Smooth muscle cell (in vitro differentiated cells): ENCODE data around the gene AVP. TPM values are rescaled to one million over a fixed set of nuclear protein-coding genes. Genes with fewer than 3 reads are reported as not detected.

Experiments used
- DNase-seq: peaks from one replicate; lab custom pipeline; 2025; ENCODE audit not compliant: unreplicated experiment; lab: John Stamatoyannopoulos, UW
- H2AFZ ChIP-seq: fragments of 200-600 bp; sonication (generic); 2 replicates; pipeline ENCODE4 v1.6.0; 2016; ENCODE audit warnings: antibody characterized with exemption, low read depth, mild to moderate bottlenecking
- H3F3A ChIP-seq: fragments of 200-600 bp; sonication (generic); 2 replicates; pipeline ENCODE4 v1.6.0; 2017; ENCODE audit warnings: antibody characterized with exemption, low read depth
- H3K27ac ChIP-seq: fragments of 200-600 bp; sonication (generic); 2 replicates; pipeline ENCODE4 v1.5.1; 2016; ENCODE audit warnings: low read depth, mild to moderate bottlenecking
- H3K27me3 ChIP-seq: fragments of 200-600 bp; sonication (generic); 2 replicates; pipeline ENCODE4 v1.6.1; 2016; ENCODE audit warnings: low read depth, mild to moderate bottlenecking
- H3K36me3 ChIP-seq: fragments of 200-600 bp; sonication (generic); 2 replicates; pipeline ENCODE4 v1.5.1; 2016; ENCODE audit warnings: low read depth
- H3K4me1 ChIP-seq: fragments of 200-600 bp; sonication (generic); 2 replicates; pipeline ENCODE4 v1.5.1; 2016; ENCODE audit warnings: low read depth
- H3K4me2 ChIP-seq: fragments of 200-600 bp; sonication (generic); 2 replicates; pipeline ENCODE4 v1.6.0; 2016; ENCODE audit warnings: mild to moderate bottlenecking
- H3K4me3 ChIP-seq: fragments of 200-600 bp; sonication (generic); 2 replicates; pipeline ENCODE4 v1.5.1; 2016; ENCODE audit warnings: mild to moderate bottlenecking
- H3K79me2 ChIP-seq: fragments of 200-600 bp; sonication (generic); 2 replicates; pipeline ENCODE4 v1.6.0; 2016; ENCODE audit warnings: low read depth, mild to moderate bottlenecking
- H3K9ac ChIP-seq: fragments of 200-600 bp; sonication (generic); 2 replicates; pipeline ENCODE4 v1.6.0; 2016; ENCODE audit warnings: low read depth
- H3K9me3 ChIP-seq: fragments of 200-600 bp; sonication (generic); replicated peaks from 2 replicates; pipeline ENCODE4 v1.5.1; 2016; ENCODE audit warnings: low read depth
- H4K20me1 ChIP-seq: fragments of 200-600 bp; sonication (generic); 2 replicates; pipeline ENCODE4 v1.6.0; 2016; ENCODE audit warnings: low read depth
- WGBS: methylation state at CpG from one replicate; pipeline ENCODE4 v1.1.7; 2016; ENCODE audit warnings: low lambda C conversion rate; 5-methylcytosine and 5-hydroxymethylcytosine counted together
- polyA plus RNA-seq: library from polyadenylated mRNA; unstranded; fragments of >200 nt; fragmentation: Nextera tagmentation; extraction: Ambion mirVana; gene quantifications from 2 replicates; pipeline ENCODE4 v1.2.1, GENCODE V29; 2016
- total RNA-seq: library from RNA; depleted of rRNA; stranded (reverse); fragments of >200 nt; gene quantifications from 2 replicates; pipeline ENCODE4 v1.2.3, GENCODE V29; 2014
- TF ChIP-seq, protein P1 (sequence below): fragments of 200-600 bp; sonication (generic); IDR thresholded peaks from 2 replicates; pipeline ENCODE4 v1.5.1; 2017; ENCODE audit warnings: borderline replicate concordance, mild to moderate bottlenecking, antibody characterized with exemption; ENCODE audit not compliant: insufficient read depth, poor library complexity, severe bottlenecking

AVP gene
- total and polyA plus RNA-seq, 2 experiments from 2014 or later, result not detected

DNA sequence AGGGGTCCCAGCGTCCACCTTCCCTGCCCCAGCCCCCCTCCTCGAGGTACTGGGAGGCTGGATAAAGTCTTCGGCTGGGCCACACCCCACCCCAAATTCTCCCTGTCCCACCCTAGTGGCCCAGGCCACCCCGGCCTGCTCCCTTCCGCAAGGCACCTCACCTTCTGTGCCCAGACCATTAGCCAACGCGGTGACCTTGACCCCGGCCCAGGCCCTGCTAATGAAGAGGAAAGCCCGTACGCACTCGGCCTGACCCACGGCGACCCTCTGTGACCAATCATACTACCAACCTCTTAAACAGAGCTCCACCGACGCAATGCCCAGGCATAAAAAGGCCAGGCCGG lies 13.3 kb downstream of the AVP start:
- H4K20me1 ChIP-seq, result no peaks in the 10 kb centered on the region
- H3F3A ChIP-seq, result no peaks in the 10 kb centered on the region
- H3K4me3 ChIP-seq, result peak overlapping the region; percentile 59
- TF ChIP-seq, protein P1, sequence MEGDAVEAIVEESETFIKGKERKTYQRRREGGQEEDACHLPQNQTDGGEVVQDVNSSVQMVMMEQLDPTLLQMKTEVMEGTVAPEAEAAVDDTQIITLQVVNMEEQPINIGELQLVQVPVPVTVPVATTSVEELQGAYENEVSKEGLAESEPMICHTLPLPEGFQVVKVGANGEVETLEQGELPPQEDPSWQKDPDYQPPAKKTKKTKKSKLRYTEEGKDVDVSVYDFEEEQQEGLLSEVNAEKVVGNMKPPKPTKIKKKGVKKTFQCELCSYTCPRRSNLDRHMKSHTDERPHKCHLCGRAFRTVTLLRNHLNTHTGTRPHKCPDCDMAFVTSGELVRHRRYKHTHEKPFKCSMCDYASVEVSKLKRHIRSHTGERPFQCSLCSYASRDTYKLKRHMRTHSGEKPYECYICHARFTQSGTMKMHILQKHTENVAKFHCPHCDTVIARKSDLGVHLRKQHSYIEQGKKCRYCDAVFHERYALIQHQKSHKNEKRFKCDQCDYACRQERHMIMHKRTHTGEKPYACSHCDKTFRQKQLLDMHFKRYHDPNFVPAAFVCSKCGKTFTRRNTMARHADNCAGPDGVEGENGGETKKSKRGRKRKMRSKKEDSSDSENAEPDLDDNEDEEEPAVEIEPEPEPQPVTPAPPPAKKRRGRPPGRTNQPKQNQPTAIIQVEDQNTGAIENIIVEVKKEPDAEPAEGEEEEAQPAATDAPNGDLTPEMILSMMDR, result no peak
- peak overlapping the region; percentile 95 for H3K4me2 ChIP-seq
- peak overlapping the region; percentile 95 for H2AFZ ChIP-seq
- WGBS, result 87% methylated on average over 14 of the region's 16 CpGs
- H3K9ac ChIP-seq, result no peak overlapping the region
- no peaks in the 10 kb centered on the region for H3K9me3 ChIP-seq
- no peak for DNase-seq
- no peaks in the 10 kb centered on the region for H3K36me3 ChIP-seq
- H3K27me3 ChIP-seq, result peaks cover 16% of the 10 kb centered on the region
- no peaks in the 10 kb centered on the region for H3K79me2 ChIP-seq
- no peaks in the 10 kb centered on the region for H3K4me1 ChIP-seq
- no peak overlapping the region for H3K27ac ChIP-seq

DNA sequence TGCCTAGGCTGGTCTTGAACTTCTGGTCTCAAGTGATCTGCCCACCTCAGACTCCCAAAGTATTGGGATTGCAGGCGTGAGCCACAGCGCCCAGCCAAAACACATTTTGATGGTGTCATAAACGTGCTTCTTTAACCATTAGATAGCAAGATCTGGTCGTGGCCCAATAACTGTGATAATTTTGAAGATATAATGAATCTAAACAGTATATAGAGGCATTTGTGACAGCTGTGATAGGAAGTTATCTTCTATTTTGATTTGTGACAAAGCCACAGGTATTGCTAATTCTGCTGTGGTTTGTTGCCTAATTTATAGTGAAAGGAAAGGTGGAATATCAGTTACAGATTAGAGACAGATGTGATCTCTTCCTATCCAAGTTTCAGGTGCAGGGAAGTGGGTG lies 13.8 kb downstream of the AVP start:
- no peak for DNase-seq
- H3K27me3 ChIP-seq, result peaks cover 16% of the 10 kb centered on the region

DNA sequence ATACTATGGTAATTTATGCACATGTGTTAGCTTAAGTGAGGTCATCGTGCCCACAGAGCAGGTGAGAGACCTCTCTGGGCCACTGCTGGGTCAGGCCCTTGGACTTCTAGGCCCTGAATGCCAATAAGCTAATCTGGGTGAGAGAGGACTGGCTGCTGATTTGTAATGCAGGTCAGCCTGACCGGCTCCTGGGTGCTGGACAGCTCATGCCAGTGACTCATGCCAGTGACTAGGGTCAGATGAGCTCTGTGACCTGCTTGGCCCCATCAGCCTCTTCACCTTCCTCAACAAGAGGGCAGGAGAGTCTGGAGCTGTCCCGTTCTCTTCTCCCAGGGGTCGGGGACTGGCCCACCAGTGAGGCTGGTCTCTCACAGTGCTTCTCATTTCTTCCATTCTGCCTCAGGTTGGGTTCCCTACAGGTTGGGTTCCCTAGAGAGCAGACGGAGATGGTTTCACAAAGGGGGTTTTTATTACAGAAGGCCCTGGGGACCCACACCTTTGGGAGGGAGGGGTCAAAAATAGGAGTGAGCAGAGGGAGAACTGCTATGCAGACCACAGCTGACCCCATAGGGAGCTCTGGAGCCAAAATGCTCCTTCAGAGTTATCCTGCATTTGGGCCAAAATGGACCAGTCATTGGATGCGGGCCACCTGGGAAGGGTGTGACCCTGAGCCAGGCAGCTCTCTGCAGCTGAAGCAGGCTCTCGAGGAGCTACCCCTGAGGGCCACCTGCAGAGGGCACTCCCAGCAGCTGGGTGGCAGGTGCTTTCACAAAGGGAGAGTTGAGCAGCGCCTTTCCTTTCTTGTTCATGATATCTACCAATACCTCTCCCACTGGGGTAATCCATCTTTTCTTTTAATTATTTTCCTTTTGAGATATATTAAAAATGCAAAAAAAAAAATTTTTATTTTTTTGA lies 15.3 kb downstream of the AVP start:
- Histone ChIP-seq H3K4me3 (no peak overlapping the region), H3F3A (no peaks in the 10 kb centered on the region), H4K20me1 (no peaks in the 10 kb centered on the region), H3K27ac (no peak overlapping the region), H3K9ac (no peak overlapping the region), H3K4me2 (no peak overlapping the region), H2AFZ (no peak overlapping the region), H3K4me1 (no peaks in the 10 kb centered on the region), H3K27me3 (peaks cover 16% of the 10 kb centered on the region), H3K79me2 (no peaks in the 10 kb centered on the region), H3K9me3 (no peaks in the 10 kb centered on the region), H3K36me3 (no peaks in the 10 kb centered on the region)
- 80% methylated on average over 8 of the region's 8 CpGs for WGBS
- DNase-seq, result no peak
- TF ChIP-seq, protein P1, result no peak

More for the DNA sequence above, 13.8 kb downstream of the AVP start:
- Histone ChIP-seq H3K27ac (no peak overlapping the region), H3K4me1 (no peaks in the 10 kb centered on the region), H3K9me3 (no peaks in the 10 kb centered on the region), H3K4me3 (no peak overlapping the region), H3K79me2 (no peaks in the 10 kb centered on the region), H3K9ac (no peak overlapping the region), H3K36me3 (no peaks in the 10 kb centered on the region), H2AFZ (no peak overlapping the region), H3F3A (no peaks in the 10 kb centered on the region), H3K4me2 (no peak overlapping the region), H4K20me1 (no peaks in the 10 kb centered on the region)
- TF ChIP-seq, protein P1, result no peak
- 94% methylated on average over 4 of the region's 4 CpGs for WGBS
